ENCODE measurements around the gene TMEM178A. TPM values are rescaled to one million over a fixed set of nuclear protein-coding genes. Genes with fewer than 3 reads are reported as not detected.
"Not testable (repeated sequence)": the region's sequence is repeated elsewhere in the genome, so short reads cannot be mapped to it uniquely, and the experiment has no call there.

Gene TMEM178A
- total RNA-seq, 4 donors from 2014 or later = 1.2 to 5.0 (median 3.6) TPM

- no peak for DNase-seq (ENCODE audit: extremely low spot score)
- WGBS = 100% methylated on average over 2 of the region's 2 CpGs
Observed at GRCh38 chr2:39649511-39649910, 16.2 kb upstream of the TMEM178A start.

GRCh38 chr2:39650468-39650867, 15.2 kb upstream of the TMEM178A start:
- Histone ChIP-seq H3K27me3 (no peaks in the 10 kb centered on the region), H3K36me3 (no peaks in the 10 kb centered on the region), H3K4me3 (no peak overlapping the region), H3K9me3 (no peaks in the 10 kb centered on the region), H3K4me1 (no peaks in the 10 kb centered on the region), H3K27ac (replicated peaks in 1 of 4) (no peak overlapping the region)
- DNase-seq (ENCODE audit: extremely low spot score) = no peak
- WGBS = over 99% methylated on average over 3 of the region's 3 CpGs
- TF ChIP-seq POLR2AphosphoS5 (IDR thresholded peaks at IDR 0.05) (no peak), POLR2A (IDR thresholded peaks at IDR 0.05; ENCODE audit: low read depth) (no peak), EP300 (IDR thresholded peaks at IDR 0.05) (no peak)
- TF ChIP-seq, protein P1, sequence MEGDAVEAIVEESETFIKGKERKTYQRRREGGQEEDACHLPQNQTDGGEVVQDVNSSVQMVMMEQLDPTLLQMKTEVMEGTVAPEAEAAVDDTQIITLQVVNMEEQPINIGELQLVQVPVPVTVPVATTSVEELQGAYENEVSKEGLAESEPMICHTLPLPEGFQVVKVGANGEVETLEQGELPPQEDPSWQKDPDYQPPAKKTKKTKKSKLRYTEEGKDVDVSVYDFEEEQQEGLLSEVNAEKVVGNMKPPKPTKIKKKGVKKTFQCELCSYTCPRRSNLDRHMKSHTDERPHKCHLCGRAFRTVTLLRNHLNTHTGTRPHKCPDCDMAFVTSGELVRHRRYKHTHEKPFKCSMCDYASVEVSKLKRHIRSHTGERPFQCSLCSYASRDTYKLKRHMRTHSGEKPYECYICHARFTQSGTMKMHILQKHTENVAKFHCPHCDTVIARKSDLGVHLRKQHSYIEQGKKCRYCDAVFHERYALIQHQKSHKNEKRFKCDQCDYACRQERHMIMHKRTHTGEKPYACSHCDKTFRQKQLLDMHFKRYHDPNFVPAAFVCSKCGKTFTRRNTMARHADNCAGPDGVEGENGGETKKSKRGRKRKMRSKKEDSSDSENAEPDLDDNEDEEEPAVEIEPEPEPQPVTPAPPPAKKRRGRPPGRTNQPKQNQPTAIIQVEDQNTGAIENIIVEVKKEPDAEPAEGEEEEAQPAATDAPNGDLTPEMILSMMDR (IDR thresholded peaks at IDR 0.05) = no peak
- intact Hi-C loops (cut with DNase I) = no loop called here

More at GRCh38 chr2:39649511-39649910, 16.2 kb upstream of the TMEM178A start:
- TF ChIP-seq POLR2A (IDR thresholded peaks at IDR 0.05; ENCODE audit: low read depth) = no peak
- no peak overlapping the region for H3K27ac ChIP-seq (replicated peaks in 1 of 4)
- no peaks in the 10 kb centered on the region for H3K9me3 ChIP-seq
- no peaks in the 10 kb centered on the region for H3K36me3 ChIP-seq
- no peak overlapping the region for H3K4me3 ChIP-seq
- no peaks in the 10 kb centered on the region for H3K4me1 ChIP-seq
- H3K27me3 ChIP-seq = no peaks in the 10 kb centered on the region
- intact Hi-C loops (cut with DNase I) = no loop called here

- intact Hi-C loops (cut with DNase I); H3K4me1 ChIP-seq; H3K4me3 ChIP-seq; H3K27ac ChIP-seq (replicated peaks in 1 of 4); H3K36me3 ChIP-seq; H3K9me3 ChIP-seq; DNase-seq (ENCODE audit: extremely low spot score); H3K27me3 ChIP-seq: not testable (repeated sequence)
- WGBS = 100% methylated on average over 2 of the region's 2 CpGs
Observed at GRCh38 chr2:39656215-39656614, 9.5 kb upstream of the TMEM178A start.

GRCh38 chr2:39657287-39657937, 8.3 kb upstream of the TMEM178A start:
- TF ChIP-seq POLR2AphosphoS5 (IDR thresholded peaks at IDR 0.05) = no peak
- TF ChIP-seq EP300 (IDR thresholded peaks at IDR 0.05) = no peak
- TF ChIP-seq, protein P1 (IDR thresholded peaks at IDR 0.05) = no peak
- no peak for TF ChIP-seq POLR2A (IDR thresholded peaks at IDR 0.05; ENCODE audit: low read depth)
- Histone ChIP-seq H3K4me3 (no peak overlapping the region), H3K36me3 (no peaks in the 10 kb centered on the region), H3K9me3 (no peaks in the 10 kb centered on the region), H3K27me3 (no peaks in the 10 kb centered on the region), H3K27ac (replicated peaks in 1 of 4) (no peak overlapping the region), H3K4me1 (peaks cover 0 to 5% (median 0%) of the 10 kb centered on the region in 4 donors)
- intact Hi-C loops (cut with DNase I) = no loop called here
- no peak for DNase-seq (ENCODE audit: extremely low spot score)
- WGBS = 87% methylated on average over 7 of the region's 7 CpGs

GRCh38 chr2:39658371-39658770, 7.3 kb upstream of the TMEM178A start:
- Histone ChIP-seq H3K27me3 (no peaks in the 10 kb centered on the region), H3K4me1 (peaks cover 0 to 5% (median 0%) of the 10 kb centered on the region in 4 donors), H3K27ac (replicated peaks in 1 of 4) (no peak overlapping the region), H3K36me3 (no peaks in the 10 kb centered on the region), H3K4me3 (no peak overlapping the region), H3K9me3 (no peaks in the 10 kb centered on the region)
- no peak for DNase-seq (ENCODE audit: extremely low spot score)
- WGBS = 94% methylated on average over 2 of the region's 2 CpGs
- TF ChIP-seq EP300 (IDR thresholded peaks at IDR 0.05) = no peak
- no peak for TF ChIP-seq POLR2AphosphoS5 (IDR thresholded peaks at IDR 0.05)
- TF ChIP-seq, protein P1 (IDR thresholded peaks at IDR 0.05) = no peak
- no peak for TF ChIP-seq POLR2A (IDR thresholded peaks at IDR 0.05; ENCODE audit: low read depth)
- intact Hi-C loops (cut with DNase I) = no loop called here

All from esophagus muscularis mucosa (tissue), 4 donors.